HepG2 (cell line): ENCODE measurements around the gene CDHR5. TPM values are rescaled to one million over a fixed set of nuclear protein-coding genes. Genes with fewer than 3 reads are reported as not detected.
A peak's percentile ranks its signal among the peaks of the same experiment; 100 is the strongest.

Experiments used
- CHCHD3 ChIP-seq: sonication (generic); formaldehyde crosslinking; IDR thresholded peaks from 2 replicates; pipeline ENCODE4 v1.8.0; 2022; ENCODE audit warnings: mild to moderate bottlenecking, missing genetic modification reagents, moderate library complexity
- ETV6 ChIP-seq: sonication (generic); formaldehyde crosslinking; conservative IDR thresholded peaks from 2 replicates; pipeline ENCODE4 v1.4.0; 2020; ENCODE audit warnings: missing genetic modification reagents
- HDAC2 ChIP-seq: sonication (generic); formaldehyde crosslinking; IDR thresholded peaks from 2 replicates; pipeline ENCODE4 v1.4.0; 2020; ENCODE audit warnings: missing genetic modification reagents
- HOXA3 ChIP-seq: sonication (generic); formaldehyde crosslinking; IDR thresholded peaks from 2 replicates; pipeline ENCODE4 v1.5.0; 2020; ENCODE audit warnings: missing genetic modification reagents
- JDP2 ChIP-seq: sonication (generic); formaldehyde crosslinking; IDR thresholded peaks from 2 replicates; pipeline ENCODE4 v1.8.1; 2022; ENCODE audit warnings: missing genetic modification reagents, borderline replicate concordance
- RARA ChIP-seq: IDR thresholded peaks from 2 replicates; pipeline ENCODE4 v1.6.1; 2016; ENCODE audit warnings: missing genetic modification reagents, missing compliant biosample characterization
- SPEN ChIP-seq: sonication (generic); formaldehyde crosslinking; IDR thresholded peaks from 2 replicates; pipeline ENCODE4 v1.5.1; 2020; ENCODE audit warnings: low read depth, mild to moderate bottlenecking, missing genetic modification reagents
- STAG1 ChIP-seq: sonication (generic); formaldehyde crosslinking; IDR thresholded peaks from 2 replicates; pipeline ENCODE4 v1.4.0; 2020; ENCODE audit warnings: missing genetic modification reagents
- XRCC5 ChIP-seq: fragments of 200-400 bp; formaldehyde crosslinking; optimal IDR thresholded peaks from 2 replicates; pipeline ENCODE3; 2017; ENCODE audit warnings: mild to moderate bottlenecking, low read length
- ZC3H13 ChIP-seq: sonication (generic); formaldehyde crosslinking; IDR thresholded peaks from 2 replicates; pipeline ENCODE4 v1.8.1; 2023; ENCODE audit warnings: mild to moderate bottlenecking, missing genetic modification reagents, moderate library complexity
- ZIK1 ChIP-seq: sonication (generic); formaldehyde crosslinking; IDR thresholded peaks from 2 replicates; pipeline ENCODE4 v1.5.0; 2020; ENCODE audit warnings: mild to moderate bottlenecking, low read depth, missing genetic modification reagents, borderline replicate concordance
- ZNF205 ChIP-seq: IDR thresholded peaks from 2 replicates; pipeline ENCODE4 v1.6.1; 2018; ENCODE audit warnings: missing biosample characterization, missing genetic modification reagents
- ZNF256 ChIP-seq: sonication (generic); formaldehyde crosslinking; conservative IDR thresholded peaks from 2 replicates; pipeline ENCODE4 v1.4.0; 2020; ENCODE audit warnings: missing genetic modification reagents
- ZNF333 ChIP-seq: sonication (generic); formaldehyde crosslinking; IDR thresholded peaks from 2 replicates; pipeline ENCODE4 v1.4.0; 2020; ENCODE audit warnings: mild to moderate bottlenecking, missing genetic modification reagents, borderline replicate concordance
- ZNF550 ChIP-seq: sonication (generic); formaldehyde crosslinking; IDR thresholded peaks from 2 replicates; pipeline ENCODE4 v1.4.0; 2020; ENCODE audit warnings: mild to moderate bottlenecking, missing genetic modification reagents, borderline replicate concordance
- ZNF572 ChIP-seq: sonication (generic); formaldehyde crosslinking; IDR thresholded peaks from 2 replicates; pipeline ENCODE4 v1.5.1; 2020; ENCODE audit warnings: mild to moderate bottlenecking, missing genetic modification reagents
- ZNF777 ChIP-seq: sonication (generic); formaldehyde crosslinking; IDR thresholded peaks from 2 replicates; pipeline ENCODE4 v1.4.0; 2020; ENCODE audit warnings: missing genetic modification reagents
- polyA plus RNA-seq, 8 experiments: library from polyadenylated mRNA; depleted of rRNA in 3 of 8; stranded (reverse) in 7 of 8; unstranded in 1 of 8; fragments of >200 nt; fragmentation: Illumina TruSeq in 4 of 8; extraction: Trizol in 4 of 8; gene quantifications; 2 replicates each; pipeline versions ENCODE4 v1.2.1 to v1.2.3, GENCODE V29; 2011 to 2016; ENCODE audit warnings: low read depth in 4 of 8, missing spikeins in 1 of 8, mixed read lengths in 1 of 8; ENCODE audit not compliant: insufficient read depth in 1 of 8
- total RNA-seq, 5 experiments: library from RNA; depleted of rRNA; stranded (reverse); fragments of >200 nt; fragmentation: Illumina TruSeq; extraction: Trizol; gene quantifications; 2 replicates each; pipeline ENCODE4 v1.2.3, GENCODE V29; 2016; ENCODE audit warnings: low read depth in 1 of 5
- TF ChIP-seq, protein P1 (sequence below): IDR thresholded peaks from 2 replicates; pipeline ENCODE4 v1.6.1; 2012; ENCODE audit warnings: inconsistent platforms
- TF ChIP-seq, protein P2 (sequence below): sonication (generic); formaldehyde crosslinking; IDR thresholded peaks from 2 replicates; pipeline ENCODE4 v1.4.0; 2020; ENCODE audit warnings: missing genetic modification reagents, low read depth, mild to moderate bottlenecking, borderline replicate concordance
- TF ChIP-seq, protein P3 (sequence below): sonication (generic); formaldehyde crosslinking; IDR thresholded peaks from 2 replicates; pipeline ENCODE4 v1.5.0; 2020; ENCODE audit warnings: missing genetic modification reagents
- TF ChIP-seq, protein P4 (sequence below): sonication (generic); formaldehyde crosslinking; IDR thresholded peaks from 2 replicates; pipeline ENCODE4 v1.4.0; 2020; ENCODE audit warnings: mild to moderate bottlenecking, missing genetic modification reagents
- TF ChIP-seq, protein P5 (sequence below): IDR thresholded peaks from 2 replicates; pipeline ENCODE4 v1.6.1; 2016; ENCODE audit warnings: missing compliant biosample characterization, missing genetic modification reagents, borderline replicate concordance
- TF ChIP-seq, protein P6 (sequence below): sonication (generic); formaldehyde crosslinking; IDR thresholded peaks from 2 replicates; pipeline ENCODE4 v1.8.1; 2023; ENCODE audit warnings: mild to moderate bottlenecking, inconsistent platforms, moderate library complexity, missing genetic modification reagents, borderline replicate concordance

The CDHR5 gene
- total and polyA plus RNA-seq, 2 of the 13 experiments (the other 11 are each of a cell fraction or from before 2014, with no cell fraction given), result 0.46 to 0.71 TPM

DNA sequence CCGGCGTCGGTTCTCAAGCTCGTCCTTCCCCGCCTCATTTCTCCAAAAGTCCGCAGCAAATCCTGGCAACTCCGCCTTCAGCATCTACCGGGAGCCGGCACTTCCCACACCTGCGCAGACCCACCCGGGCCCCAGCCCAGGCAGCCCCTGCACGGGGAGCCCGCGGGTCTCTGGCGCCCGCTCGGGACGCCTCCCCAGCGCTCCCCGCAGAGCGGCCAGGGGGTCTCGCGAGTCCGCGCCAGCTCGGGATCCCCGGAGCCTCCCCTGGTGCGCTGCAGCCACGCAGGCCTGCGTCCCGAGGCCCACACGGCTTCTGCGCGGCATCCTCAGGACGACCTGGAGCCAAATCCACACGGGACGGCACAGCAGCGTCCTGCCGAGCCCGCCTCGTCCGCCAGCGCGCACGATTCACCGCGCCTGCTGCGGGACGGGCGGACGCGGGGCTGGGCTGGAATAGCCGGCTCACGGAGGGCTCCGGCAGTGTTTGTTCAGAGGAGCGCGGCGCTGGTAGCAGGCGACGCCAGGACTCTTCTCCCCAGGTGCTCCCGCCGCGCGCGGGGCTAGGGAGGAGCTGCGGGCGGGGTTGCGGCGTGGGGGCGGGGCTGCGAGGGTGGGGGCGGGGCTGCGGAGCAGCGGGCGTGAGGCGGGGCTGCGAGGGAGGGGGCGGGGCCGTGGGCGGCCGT, 49.3 kb downstream of the CDHR5 start (continued):
- TF ChIP-seq ZNF256 (CRISPR knock-in tag), result no peak
- TF ChIP-seq HOXA3 (CRISPR knock-in tag), result 0 out of 2 replicates have a peak, but pooled peaks have one; percentile 18
- TF ChIP-seq, protein P1, sequence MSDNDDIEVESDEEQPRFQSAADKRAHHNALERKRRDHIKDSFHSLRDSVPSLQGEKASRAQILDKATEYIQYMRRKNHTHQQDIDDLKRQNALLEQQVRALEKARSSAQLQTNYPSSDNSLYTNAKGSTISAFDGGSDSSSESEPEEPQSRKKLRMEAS, result peak; percentile 72; the same call in 1 of the 2 replicates
- TF ChIP-seq HDAC2, result peak; percentile 23; the same call in 1 of the 2 replicates
- TF ChIP-seq, protein P2, sequence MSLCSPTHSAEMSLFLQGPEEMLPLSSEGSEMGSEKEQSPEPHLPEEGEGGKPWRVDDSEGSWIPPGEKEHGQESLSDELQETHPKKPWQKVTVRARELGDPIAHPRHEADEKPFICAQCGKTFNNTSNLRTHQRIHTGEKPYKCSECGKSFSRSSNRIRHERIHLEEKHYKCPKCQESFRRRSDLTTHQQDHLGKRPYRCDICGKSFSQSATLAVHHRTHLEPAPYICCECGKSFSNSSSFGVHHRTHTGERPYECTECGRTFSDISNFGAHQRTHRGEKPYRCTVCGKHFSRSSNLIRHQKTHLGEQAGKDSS (CRISPR knock-in tag), result 0 out of 2 replicates have a peak, but pooled peaks have one; percentile 3
- TF ChIP-seq ZNF572 (CRISPR knock-in tag), result 0 out of 2 replicates have a peak, but pooled peaks have one; percentile 32
- TF ChIP-seq, protein P3, sequence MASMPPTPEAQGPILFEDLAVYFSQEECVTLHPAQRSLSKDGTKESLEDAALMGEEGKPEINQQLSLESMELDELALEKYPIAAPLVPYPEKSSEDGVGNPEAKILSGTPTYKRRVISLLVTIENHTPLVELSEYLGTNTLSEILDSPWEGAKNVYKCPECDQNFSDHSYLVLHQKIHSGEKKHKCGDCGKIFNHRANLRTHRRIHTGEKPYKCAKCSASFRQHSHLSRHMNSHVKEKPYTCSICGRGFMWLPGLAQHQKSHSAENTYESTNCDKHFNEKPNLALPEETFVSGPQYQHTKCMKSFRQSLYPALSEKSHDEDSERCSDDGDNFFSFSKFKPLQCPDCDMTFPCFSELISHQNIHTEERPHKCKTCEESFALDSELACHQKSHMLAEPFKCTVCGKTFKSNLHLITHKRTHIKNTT (CRISPR knock-in tag), result no peak
- TF ChIP-seq ZNF550 (CRISPR knock-in tag), result no peak
- no peak for TF ChIP-seq ETV6 (CRISPR knock-in tag)
- no peak for TF ChIP-seq XRCC5
- TF ChIP-seq ZC3H13 (CRISPR knock-in tag), result peak; percentile 24; the same call in 1 of the 2 replicates
- TF ChIP-seq, protein P4, sequence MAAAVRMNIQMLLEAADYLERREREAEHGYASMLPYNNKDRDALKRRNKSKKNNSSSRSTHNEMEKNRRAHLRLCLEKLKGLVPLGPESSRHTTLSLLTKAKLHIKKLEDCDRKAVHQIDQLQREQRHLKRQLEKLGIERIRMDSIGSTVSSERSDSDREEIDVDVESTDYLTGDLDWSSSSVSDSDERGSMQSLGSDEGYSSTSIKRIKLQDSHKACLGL (CRISPR knock-in tag), result peak; percentile 68; the same call in 1 of the 2 replicates
- TF ChIP-seq, protein P5, sequence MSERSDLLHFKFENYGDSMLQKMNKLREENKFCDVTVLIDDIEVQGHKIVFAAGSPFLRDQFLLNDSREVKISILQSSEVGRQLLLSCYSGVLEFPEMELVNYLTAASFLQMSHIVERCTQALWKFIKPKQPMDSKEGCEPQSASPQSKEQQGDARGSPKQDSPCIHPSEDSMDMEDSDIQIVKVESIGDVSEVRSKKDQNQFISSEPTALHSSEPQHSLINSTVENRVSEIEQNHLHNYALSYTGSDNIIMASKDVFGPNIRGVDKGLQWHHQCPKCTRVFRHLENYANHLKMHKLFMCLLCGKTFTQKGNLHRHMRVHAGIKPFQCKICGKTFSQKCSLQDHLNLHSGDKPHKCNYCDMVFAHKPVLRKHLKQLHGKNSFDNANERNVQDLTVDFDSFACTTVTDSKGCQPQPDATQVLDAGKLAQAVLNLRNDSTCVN (CRISPR knock-in tag), result no peak
- peak; percentile 54; the same call in 1 of the 2 replicates for TF ChIP-seq ZNF777 (CRISPR knock-in tag)
- TF ChIP-seq, protein P6, sequence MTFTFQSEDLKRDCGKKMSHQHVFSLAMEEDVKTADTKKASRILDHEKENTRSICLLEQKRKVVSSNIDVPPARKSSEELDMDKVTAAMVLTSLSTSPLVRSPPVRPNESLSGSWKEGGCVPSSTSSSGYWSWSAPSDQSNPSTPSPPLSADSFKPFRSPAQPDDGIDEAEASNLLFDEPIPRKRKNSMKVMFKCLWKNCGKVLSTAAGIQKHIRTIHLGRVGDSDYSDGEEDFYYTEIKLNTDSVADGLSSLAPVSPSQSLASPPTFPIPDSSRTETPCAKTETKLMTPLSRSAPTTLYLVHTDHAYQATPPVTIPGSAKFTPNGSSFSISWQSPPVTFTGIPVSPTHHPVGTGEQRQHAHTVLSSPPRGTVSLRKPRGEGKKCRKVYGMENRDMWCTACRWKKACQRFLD (CRISPR knock-in tag), result peak; percentile 45; the same call in 1 of the 2 replicates
- TF ChIP-seq ZIK1 (CRISPR knock-in tag), result 0 out of 2 replicates have a peak, but pooled peaks have one; percentile 16
- TF ChIP-seq ZNF333 (CRISPR knock-in tag), result peak; percentile 88; the same call in 1 of the 2 replicates
- TF ChIP-seq ZNF205 (CRISPR knock-in tag), result peak; percentile 60; the same call in 1 of the 2 replicates
- 0 out of 2 replicates have a peak, but pooled peaks have one; percentile 80 for TF ChIP-seq CHCHD3
- 0 out of 2 replicates have a peak, but pooled peaks have one; percentile 27 for TF ChIP-seq SPEN
- TF ChIP-seq RARA (CRISPR knock-in tag), result 0 out of 2 replicates have a peak, but pooled peaks have one; percentile 26
- 0 out of 2 replicates have a peak, but pooled peaks have one; percentile 14 for TF ChIP-seq STAG1
- TF ChIP-seq JDP2 (CRISPR knock-in tag), result no peak
